ENCODE data around the gene SH3BGRL2. TPM values are rescaled to one million over a fixed set of nuclear protein-coding genes. Genes with fewer than 3 reads are reported as not detected.

Gene SH3BGRL2
- total and polyA plus RNA-seq, 5 donors = 5.9 to 8.7 (median 8.4) TPM

DNA sequence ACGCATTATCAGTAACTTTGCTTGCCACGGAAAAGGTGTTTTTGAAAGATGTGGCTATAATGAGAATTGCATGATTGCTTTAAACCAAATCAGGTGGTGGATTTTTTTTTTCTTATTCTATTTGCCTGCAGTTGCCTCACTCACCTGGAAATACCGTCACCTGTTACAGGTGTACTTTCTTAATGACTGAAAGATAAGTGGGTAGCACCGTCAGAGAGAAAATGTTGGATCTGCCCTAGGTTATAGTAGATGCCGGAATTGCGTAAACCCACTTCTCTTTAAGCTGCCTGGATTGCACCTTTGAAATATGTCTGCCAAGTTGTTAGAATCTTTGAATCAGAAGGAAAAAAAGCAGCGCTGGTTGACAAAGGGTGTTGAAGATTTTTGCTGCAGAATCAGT is 68.5 kb downstream of the SH3BGRL2 start:
- no peaks in the 10 kb centered on the region for H3K4me1 ChIP-seq (ENCODE audit: control insufficient read depth, insufficient read depth, low read length)
- 97% methylated on average over 7 of the region's 7 CpGs for WGBS
- H3K4me3 ChIP-seq (ENCODE audit: low read length) = no peak overlapping the region
- no peaks in the 10 kb centered on the region for H3K9me3 ChIP-seq (ENCODE audit: control insufficient read depth, low read length)
- H3K27me3 ChIP-seq (ENCODE audit: control insufficient read depth, insufficient read depth) = no peaks in the 10 kb centered on the region
- no peak overlapping the region for H3K27ac ChIP-seq (ENCODE audit: low read length)
- ATAC-seq (no peak), DNase-seq (no peak)
- intact Hi-C loops (cut with DNase I) = no loop called here

GRCh38 chr6:79702691-79703090 is 71.6 kb downstream of the SH3BGRL2 start:
- DNase-seq (no peak), ATAC-seq (no peak)
- H3K27me3 ChIP-seq (ENCODE audit: control insufficient read depth, insufficient read depth) = no peaks in the 10 kb centered on the region
- 85% methylated on average over 5 of the region's 5 CpGs for WGBS
- no peak overlapping the region for H3K4me3 ChIP-seq (ENCODE audit: low read length)
- H3K4me1 ChIP-seq (ENCODE audit: control insufficient read depth, insufficient read depth, low read length) = no peaks in the 10 kb centered on the region
- intact Hi-C loops (cut with DNase I) = no loop called here
- no peaks in the 10 kb centered on the region for H3K9me3 ChIP-seq (ENCODE audit: control insufficient read depth, low read length)
- H3K27ac ChIP-seq (ENCODE audit: low read length) = no peak overlapping the region

DNA sequence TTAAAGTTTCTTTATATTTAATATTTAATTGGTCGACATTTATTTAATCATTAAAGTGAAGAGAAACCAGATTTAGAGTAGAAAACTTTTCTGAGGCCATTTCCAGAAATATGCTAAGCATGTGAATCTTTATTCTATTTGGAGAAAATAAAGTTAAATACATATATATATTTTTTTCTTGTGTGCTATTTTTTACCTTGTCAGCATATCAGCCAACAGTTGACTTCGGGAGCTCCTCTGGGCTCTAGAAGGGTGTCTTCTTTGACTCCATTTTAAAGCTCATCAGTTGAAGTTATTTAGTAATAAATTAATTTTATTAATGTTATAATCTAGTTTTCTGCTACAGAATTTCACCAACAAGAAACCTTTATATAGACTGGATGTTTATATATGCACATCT is 73.1 kb downstream of the SH3BGRL2 start:
- no peaks in the 10 kb centered on the region for H3K9me3 ChIP-seq (ENCODE audit: control insufficient read depth, low read length)
- H3K4me3 ChIP-seq (ENCODE audit: low read length) = no peak overlapping the region
- H3K27me3 ChIP-seq (ENCODE audit: control insufficient read depth, insufficient read depth) = no peaks in the 10 kb centered on the region
- H3K27ac ChIP-seq (ENCODE audit: low read length) = no peak overlapping the region
- ATAC-seq (no peak), DNase-seq (no peak)
- intact Hi-C loops (cut with DNase I) = no loop called here
- WGBS = 93% methylated on average over 2 of the region's 2 CpGs
- no peaks in the 10 kb centered on the region for H3K4me1 ChIP-seq (ENCODE audit: control insufficient read depth, insufficient read depth, low read length)

GRCh38 chr6:79705456-79705995 is 74.4 kb downstream of the SH3BGRL2 start:
- Histone ChIP-seq H3K27me3 (ENCODE audit: control insufficient read depth, insufficient read depth) (no peaks in the 10 kb centered on the region), H3K9me3 (ENCODE audit: control insufficient read depth, low read length) (no peaks in the 10 kb centered on the region), H3K27ac (ENCODE audit: low read length) (no peak overlapping the region), H3K4me3 (ENCODE audit: low read length) (no peak overlapping the region), H3K4me1 (ENCODE audit: control insufficient read depth, insufficient read depth, low read length) (no peaks in the 10 kb centered on the region)
- DNase-seq = no peak
- 79% methylated on average over 5 of the region's 5 CpGs for WGBS
- ATAC-seq = no peak
- intact Hi-C loops (cut with DNase I) = no loop called here

DNA sequence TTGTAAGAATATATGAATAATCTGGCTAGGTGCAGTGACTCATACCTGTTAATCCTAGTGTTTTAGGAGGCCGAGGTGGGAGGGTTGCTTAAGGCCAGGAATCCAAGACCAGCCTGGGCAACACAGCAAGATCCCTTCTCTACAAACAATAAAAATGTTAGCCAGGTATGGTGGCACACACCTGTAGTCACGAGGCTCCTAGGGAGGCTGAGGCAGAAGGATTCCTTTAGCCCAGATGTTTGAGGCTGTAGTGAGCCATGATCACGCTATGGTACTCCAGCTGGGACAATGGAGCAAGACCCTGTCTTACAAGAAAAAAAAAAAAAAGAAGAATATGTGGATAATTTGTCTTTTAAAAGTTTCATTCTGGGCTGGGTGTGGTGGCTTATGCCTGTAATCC is 75.4 kb downstream of the SH3BGRL2 start:
- 95% methylated on average over 3 of the region's 3 CpGs for WGBS
- H3K27ac ChIP-seq (ENCODE audit: low read length) = no peak overlapping the region
- ATAC-seq (no peak), DNase-seq (no peak)
- intact Hi-C loops (cut with DNase I) = no loop called here
- H3K9me3 ChIP-seq (ENCODE audit: control insufficient read depth, low read length) = no peaks in the 10 kb centered on the region
- H3K4me1 ChIP-seq (ENCODE audit: control insufficient read depth, insufficient read depth, low read length) = no peaks in the 10 kb centered on the region
- H3K27me3 ChIP-seq (ENCODE audit: control insufficient read depth, insufficient read depth) = no peaks in the 10 kb centered on the region
- H3K4me3 ChIP-seq (ENCODE audit: low read length) = no peak overlapping the region

GRCh38 chr6:79707621-79708020 is 76.5 kb downstream of the SH3BGRL2 start:
- ATAC-seq = no peak
- Histone ChIP-seq H3K4me3 (ENCODE audit: low read length) (no peak overlapping the region), H3K4me1 (ENCODE audit: control insufficient read depth, insufficient read depth, low read length) (no peaks in the 10 kb centered on the region), H3K27ac (ENCODE audit: low read length) (no peak overlapping the region), H3K9me3 (ENCODE audit: control insufficient read depth, low read length) (no peaks in the 10 kb centered on the region), H3K27me3 (ENCODE audit: control insufficient read depth, insufficient read depth) (no peaks in the 10 kb centered on the region)
- 89% methylated on average over 1 of the region's 1 CpG for WGBS
- DNase-seq = no peak
- intact Hi-C loops (cut with DNase I) = no loop called here

DNA sequence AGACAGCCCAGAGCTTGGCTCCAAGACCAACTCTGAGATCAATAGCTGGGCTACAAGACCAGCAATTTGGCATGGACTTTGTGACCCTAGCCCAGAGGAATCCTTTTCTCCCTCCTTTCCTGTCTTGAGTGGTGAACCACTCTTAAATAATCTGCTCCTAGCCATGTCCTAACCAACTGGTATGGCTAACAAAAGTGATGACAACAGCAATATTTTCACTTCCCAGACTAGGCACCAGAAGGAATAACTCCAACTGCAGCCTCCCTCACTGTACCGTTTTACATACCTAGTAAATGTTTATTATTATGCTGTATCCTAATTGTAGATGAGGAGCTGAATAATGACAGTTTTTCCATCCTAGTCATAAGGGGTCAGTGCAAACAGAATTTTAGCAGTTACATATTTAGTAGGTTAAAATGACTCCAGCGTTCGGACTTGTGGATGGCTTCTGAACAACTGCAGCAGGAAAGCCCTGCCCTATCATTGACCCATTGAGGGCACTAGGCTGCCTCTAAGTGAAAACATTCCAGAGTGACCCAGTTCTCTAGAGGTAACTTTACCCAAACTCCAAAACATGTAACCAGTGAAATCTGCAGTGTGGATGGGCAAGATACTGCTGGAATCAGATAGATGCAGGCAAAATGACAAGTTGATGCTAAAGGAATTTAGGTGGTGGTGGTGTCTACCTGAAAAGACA is 77.1 kb downstream of the SH3BGRL2 start:
- 72% methylated on average over 3 of the region's 3 CpGs for WGBS
- intact Hi-C loops (cut with DNase I) = no loop called here
- no peak for ATAC-seq

GRCh38 chr6:79710127-79710526 is 79.0 kb downstream of the SH3BGRL2 start:
- H3K27me3 ChIP-seq (ENCODE audit: control insufficient read depth, insufficient read depth) = no peaks in the 10 kb centered on the region
- no peak overlapping the region for H3K27ac ChIP-seq (ENCODE audit: low read length)
- no peak for ATAC-seq
- intact Hi-C loops (cut with DNase I) = loop anchor here (5.0 to 10.0 kb wide), 2 partner anchors 135 to 138 kb away; no protein-coding TSS in a partner anchor
- no peaks in the 10 kb centered on the region for H3K4me1 ChIP-seq (ENCODE audit: control insufficient read depth, insufficient read depth, low read length)
- WGBS = 61% methylated on average over 3 of the region's 3 CpGs
- no peaks in the 10 kb centered on the region for H3K9me3 ChIP-seq (ENCODE audit: control insufficient read depth, low read length)
- no peak for DNase-seq
- no peak overlapping the region for H3K4me3 ChIP-seq (ENCODE audit: low read length)

More for the DNA sequence above, 77.1 kb downstream of the SH3BGRL2 start:
- Histone ChIP-seq H3K9me3 (ENCODE audit: control insufficient read depth, low read length) (no peaks in the 10 kb centered on the region), H3K27ac (ENCODE audit: low read length) (no peak overlapping the region), H3K4me3 (ENCODE audit: low read length) (no peak overlapping the region), H3K4me1 (ENCODE audit: control insufficient read depth, insufficient read depth, low read length) (no peaks in the 10 kb centered on the region), H3K27me3 (ENCODE audit: control insufficient read depth, insufficient read depth) (no peaks in the 10 kb centered on the region)
- DNase-seq = no peak

GRCh38 chr6:79711167-79711566 is 80.0 kb downstream of the SH3BGRL2 start:
- DNase-seq = no peak
- intact Hi-C loops (cut with DNase I) = loop anchor here (5.0 to 10.0 kb wide), 2 partner anchors 136 to 139 kb away; no protein-coding TSS in a partner anchor
- no peaks in the 10 kb centered on the region for H3K4me1 ChIP-seq (ENCODE audit: control insufficient read depth, insufficient read depth, low read length)
- 62% methylated on average over 4 of the region's 4 CpGs for WGBS
- ATAC-seq = no peak
- no peaks in the 10 kb centered on the region for H3K9me3 ChIP-seq (ENCODE audit: control insufficient read depth, low read length)
- H3K27me3 ChIP-seq (ENCODE audit: control insufficient read depth, insufficient read depth) = no peaks in the 10 kb centered on the region
- no peak overlapping the region for H3K4me3 ChIP-seq (ENCODE audit: low read length)
- no peak overlapping the region for H3K27ac ChIP-seq (ENCODE audit: low read length)

DNA sequence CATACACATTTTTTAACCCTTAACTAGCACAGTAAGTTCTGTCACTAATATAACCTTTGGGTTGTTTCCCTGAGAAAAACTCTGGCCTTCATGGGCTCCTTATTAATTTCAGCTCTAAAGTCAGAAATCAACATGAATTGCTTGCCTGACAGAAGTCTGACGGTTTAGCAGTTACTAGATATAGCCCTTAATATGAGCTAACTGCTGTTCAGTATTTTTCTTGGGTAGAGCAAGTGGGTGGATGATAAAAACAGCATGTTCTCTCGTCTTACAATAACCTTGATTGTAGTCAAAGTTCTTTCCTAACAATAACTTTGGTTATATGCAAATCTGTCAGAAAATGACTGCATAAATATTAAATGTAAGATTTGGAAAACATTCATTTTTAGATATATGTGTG is 81.0 kb downstream of the SH3BGRL2 start:
- intact Hi-C loops (cut with DNase I) = loop anchor here (5.0 to 10.0 kb wide), 2 partner anchors 137 to 140 kb away; no protein-coding TSS in a partner anchor

DNA sequence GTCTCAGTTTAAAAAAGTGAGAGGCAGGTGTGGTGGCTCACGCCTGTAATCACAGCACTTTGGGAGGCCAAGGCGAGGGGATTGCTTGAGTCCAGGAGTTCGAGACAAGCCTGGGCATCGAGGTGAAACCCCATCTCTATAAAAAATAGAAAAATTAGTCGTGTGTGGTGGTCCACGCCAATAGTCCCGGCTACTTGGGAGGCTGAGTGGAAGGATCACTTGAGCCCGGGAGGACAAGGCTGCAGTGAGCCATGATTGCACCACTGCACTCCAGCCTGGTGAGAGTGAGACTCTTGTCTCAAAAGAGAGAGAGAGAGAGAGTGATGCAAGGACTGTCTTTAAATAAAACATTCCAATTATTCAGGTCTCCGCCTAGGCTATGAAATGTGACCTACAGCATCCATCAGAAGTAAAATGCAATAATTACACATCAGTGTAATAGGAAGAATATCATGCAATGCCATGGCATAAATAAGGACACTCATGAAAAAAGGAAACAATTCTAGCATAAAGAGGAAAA is 81.5 kb downstream of the SH3BGRL2 start:
- intact Hi-C loops (cut with DNase I) = loop anchor here (5.0 to 10.0 kb wide), 2 partner anchors 138 to 140 kb away; no protein-coding TSS in a partner anchor
- 94% methylated on average over 9 of the region's 9 CpGs for WGBS
- ATAC-seq = no peak
- H3K4me3 ChIP-seq (ENCODE audit: low read length) = no peak overlapping the region
- no peaks in the 10 kb centered on the region for H3K4me1 ChIP-seq (ENCODE audit: control insufficient read depth, insufficient read depth, low read length)
- DNase-seq = no peak
- no peaks in the 10 kb centered on the region for H3K27me3 ChIP-seq (ENCODE audit: control insufficient read depth, insufficient read depth)
- no peak overlapping the region for H3K27ac ChIP-seq (ENCODE audit: low read length)
- H3K9me3 ChIP-seq (ENCODE audit: control insufficient read depth, low read length) = no peaks in the 10 kb centered on the region

More for the DNA sequence above, 81.0 kb downstream of the SH3BGRL2 start:
- DNase-seq (no peak), ATAC-seq (no peak)
- WGBS = 39% methylated on average over 2 of the region's 2 CpGs
- no peaks in the 10 kb centered on the region for H3K9me3 ChIP-seq (ENCODE audit: control insufficient read depth, low read length)
- no peak overlapping the region for H3K4me3 ChIP-seq (ENCODE audit: low read length)
- H3K27ac ChIP-seq (ENCODE audit: low read length) = no peak overlapping the region
- H3K27me3 ChIP-seq (ENCODE audit: control insufficient read depth, insufficient read depth) = no peaks in the 10 kb centered on the region
- no peaks in the 10 kb centered on the region for H3K4me1 ChIP-seq (ENCODE audit: control insufficient read depth, insufficient read depth, low read length)

All from right cardiac atrium (tissue), 5 donors.